Activated CD4-positive, alpha-beta T cell treated with anti-CD3 and anti-CD28 coated beads, Interleukin-2, Interleukin-4, amounts not matched to agents 100 ng/mL and 50 ng/mL, durations not matched to agents 16 hours and 8 hours (primary cell): ENCODE data around the gene ZCCHC7.
A peak's percentile ranks its signal among the peaks of the same experiment; 100 is the strongest.
"Not testable (repeated sequence)": the region's sequence is repeated elsewhere in the genome, so short reads cannot be mapped to it uniquely, and the experiment has no call there.

Source experiments
- DNase-seq: peaks from one replicate; pipeline ENCODE4 v3.0.0-alpha.2; 2020; ENCODE audit warnings: low spot score

Gene ZCCHC7

GRCh38 chr9:37121881-37122280 is 1.5 kb downstream of the ZCCHC7 start:
- no peak for DNase-seq

GRCh38 chr9:37126214-37126788 is 5.9 kb downstream of the ZCCHC7 start:
- DNase-seq, result peak; percentile 6

- DNase-seq, result no peak
These were observed 6.6 kb downstream of the ZCCHC7 start for GRCh38 chr9:37127018-37127417.

- DNase-seq, result no peak
These were observed 7.7 kb downstream of the ZCCHC7 start for GRCh38 chr9:37128051-37128450.

- no peak for DNase-seq
These were observed 13.8 kb downstream of the ZCCHC7 start for GRCh38 chr9:37134166-37134565.

- DNase-seq, result no peak
These were observed 20.6 kb downstream of the ZCCHC7 start for GRCh38 chr9:37141015-37141414.

GRCh38 chr9:37144762-37145161 is 24.4 kb downstream of the ZCCHC7 start:
- no peak for DNase-seq

- DNase-seq, result peak; percentile 33
These were observed 26.0 kb downstream of the ZCCHC7 start for GRCh38 chr9:37146410-37146809.

- no peak for DNase-seq
These were observed 27.8 kb downstream of the ZCCHC7 start for GRCh38 chr9:37148181-37148580.

GRCh38 chr9:37149666-37150308 is 29.4 kb downstream of the ZCCHC7 start:
- DNase-seq, result no peak

- no peak for DNase-seq
These were observed 30.0 kb downstream of the ZCCHC7 start for GRCh38 chr9:37150415-37150814.

GRCh38 chr9:37151812-37152211 is 31.4 kb downstream of the ZCCHC7 start:
- DNase-seq, result no peak

GRCh38 chr9:37152365-37152764 is 32.0 kb downstream of the ZCCHC7 start:
- no peak for DNase-seq

GRCh38 chr9:37155601-37156000 is 35.2 kb downstream of the ZCCHC7 start:
- no peak for DNase-seq

- DNase-seq, result no peak
These were observed 35.8 kb downstream of the ZCCHC7 start for GRCh38 chr9:37156205-37156604.

- peak; percentile 22 for DNase-seq
These were observed 36.5 kb downstream of the ZCCHC7 start for GRCh38 chr9:37156781-37157356.

- DNase-seq, result no peak
These were observed 37.5 kb downstream of the ZCCHC7 start for GRCh38 chr9:37157726-37158377.

- DNase-seq, result no peak
These were observed 42.9 kb downstream of the ZCCHC7 start for GRCh38 chr9:37163299-37163698.

- DNase-seq, result not testable (repeated sequence)
These were observed 44.0 kb downstream of the ZCCHC7 start for GRCh38 chr9:37164335-37164734.

- no peak for DNase-seq
These were observed 45.3 kb downstream of the ZCCHC7 start for GRCh38 chr9:37165644-37166043.

- DNase-seq, result no peak
These were observed 47.2 kb downstream of the ZCCHC7 start for GRCh38 chr9:37167456-37168047.

- no peak for DNase-seq
These were observed 52.2 kb downstream of the ZCCHC7 start for GRCh38 chr9:37172557-37172956.

GRCh38 chr9:37174247-37174646 is 53.9 kb downstream of the ZCCHC7 start:
- no peak for DNase-seq
